MM.1S (cell line): ENCODE results near the gene TOLLIP.

Experiments
- DNase-seq: peaks from one replicate; pipeline ENCODE4 v3.0.0-alpha.2; 2015
- H2AFZ ChIP-seq: fragments of 300-600 bp; sonication (generic); 2 replicates; pipeline ENCODE4 v1.6.0; 2016; ENCODE audit warnings: antibody characterized with exemption, low read length
- H3F3A ChIP-seq: fragments of 300-600 bp; sonication (generic); 2 replicates; pipeline ENCODE4 v1.6.1; 2016; ENCODE audit warnings: mild to moderate bottlenecking, antibody characterized with exemption, low read length, moderate library complexity, mixed read lengths; ENCODE audit not compliant: insufficient read depth
- H3K27ac ChIP-seq: fragments of 300-600 bp; sonication (generic); 2 replicates; pipeline ENCODE4 v1.5.1; 2016; ENCODE audit warnings: mild to moderate bottlenecking, low read length
- H3K27me3 ChIP-seq: fragments of 300-600 bp; sonication (generic); replicated peaks from 2 replicates; pipeline ENCODE4 v1.6.0; 2016; ENCODE audit warnings: low read length; ENCODE audit not compliant: insufficient read depth
- H3K36me3 ChIP-seq: fragments of 300-600 bp; sonication (generic); replicated peaks from 2 replicates; pipeline ENCODE4 v1.6.1; 2016; ENCODE audit warnings: mild to moderate bottlenecking, low read length, mixed read lengths; ENCODE audit not compliant: insufficient read depth
- H3K4me1 ChIP-seq: fragments of 300-600 bp; sonication (generic); 2 replicates; pipeline ENCODE4 v1.6.1; 2016; ENCODE audit warnings: low read length, mixed read lengths
- H3K4me2 ChIP-seq: fragments of 300-600 bp; sonication (generic); 2 replicates; pipeline ENCODE4 v1.6.0; 2016; ENCODE audit warnings: low read depth, low read length
- H3K4me3 ChIP-seq: fragments of 300-600 bp; sonication (generic); 2 replicates; pipeline ENCODE4 v1.5.1; 2016; ENCODE audit warnings: low read length, mixed read lengths
- H3K79me2 ChIP-seq: fragments of 300-600 bp; sonication (generic); 2 replicates; pipeline ENCODE4 v1.6.1; 2016; ENCODE audit warnings: mixed run types, low read length, mixed read lengths
- H3K9ac ChIP-seq: fragments of 300-600 bp; sonication (generic); 2 replicates; pipeline ENCODE4 v1.6.1; 2016; ENCODE audit warnings: low read length, mixed read lengths
- H3K9me2 ChIP-seq: fragments of 300-600 bp; sonication (generic); replicated peaks from 2 replicates; pipeline ENCODE4 v1.6.1; 2016; ENCODE audit warnings: mild to moderate bottlenecking, low read length, mixed read lengths; ENCODE audit not compliant: insufficient read depth
- H3K9me3 ChIP-seq: fragments of 300-600 bp; sonication (generic); replicated peaks from 2 replicates; pipeline ENCODE4 v1.6.1; 2016; ENCODE audit warnings: mild to moderate bottlenecking, low read length, mixed read lengths; ENCODE audit not compliant: insufficient read depth
- H4K20me1 ChIP-seq: fragments of 300-600 bp; sonication (generic); 2 replicates; pipeline ENCODE4 v1.6.1; 2016; ENCODE audit warnings: mild to moderate bottlenecking, low read length, moderate library complexity, mixed read lengths; ENCODE audit not compliant: insufficient read depth
- CTCF ChIP-seq: fragments of 300-600 bp; sonication (generic); IDR thresholded peaks from 2 replicates; pipeline ENCODE4 v1.5.1; 2016; ENCODE audit warnings: antibody characterized with exemption, low read length, mixed read lengths
- EZH2 ChIP-seq: fragments of 300-600 bp; sonication (generic); optimal IDR thresholded peaks from 2 replicates; pipeline ENCODE3; 2017; ENCODE audit warnings: low read depth, mild to moderate bottlenecking, antibody characterized with exemption, low read length, mixed read lengths
- EZH2phosphoT487 ChIP-seq: fragments of 300-600 bp; sonication (generic); IDR thresholded peaks from 2 replicates; pipeline ENCODE4 v1.6.1; 2018; ENCODE audit warnings: antibody characterized with exemption, low read length

TOLLIP gene

GRCh38 chr11:1307163-1307870 lies 2.1 kb downstream of the TOLLIP start:
- Histone ChIP-seq H3K27ac (no peak overlapping the region), H3K79me2 (peaks cover 66% of the 10 kb centered on the region), H3K9ac (no peak overlapping the region), H2AFZ (no peak overlapping the region), H3F3A (peaks cover 4% of the 10 kb centered on the region; the same call in 1 of the 2 replicates), H4K20me1 (no peaks in the 10 kb centered on the region), H3K9me3 (no peaks in the 10 kb centered on the region), H3K9me2 (no peaks in the 10 kb centered on the region), H3K4me3 (no peak overlapping the region), H3K36me3 (no peaks in the 10 kb centered on the region), H3K4me1 (0 out of 2 replicates have a peak, but pooled peaks cover 4% of the 10 kb centered on the region), H3K4me2 (no peak overlapping the region), H3K27me3 (peaks cover 9% of the 10 kb centered on the region)
- no peak for DNase-seq
- TF ChIP-seq EZH2phosphoT487, result no peak
- no peak for TF ChIP-seq EZH2
- no peak for TF ChIP-seq CTCF

- no peak overlapping the region for H3K4me3 ChIP-seq
- 0 out of 2 replicates have a peak, but pooled peaks cover 4% of the 10 kb centered on the region for H3K4me1 ChIP-seq
- no peak overlapping the region for H3K27ac ChIP-seq
- peaks cover 74% of the 10 kb centered on the region for H3K79me2 ChIP-seq
- H3K27me3 ChIP-seq, result 0 out of 2 replicates have a peak, but pooled peaks cover under 1% of the 10 kb centered on the region
- no peak overlapping the region for H3K9ac ChIP-seq
- no peak for TF ChIP-seq CTCF
- TF ChIP-seq EZH2phosphoT487, result no peak
- TF ChIP-seq EZH2, result no peak
- no peaks in the 10 kb centered on the region for H3K9me3 ChIP-seq
- H2AFZ ChIP-seq, result no peak overlapping the region
- H3K36me3 ChIP-seq, result no peaks in the 10 kb centered on the region
- peaks cover 4% of the 10 kb centered on the region; the same call in 1 of the 2 replicates for H3F3A ChIP-seq
- DNase-seq, result no peak
- H3K9me2 ChIP-seq, result no peaks in the 10 kb centered on the region
- no peak overlapping the region for H3K4me2 ChIP-seq
- H4K20me1 ChIP-seq, result no peaks in the 10 kb centered on the region
Observed at GRCh38 chr11:1306186-1307162, 3.0 kb downstream of the TOLLIP start.

GRCh38 chr11:1305501-1306056 lies 3.9 kb downstream of the TOLLIP start:
- Histone ChIP-seq H3K9me3 (no peaks in the 10 kb centered on the region), H3F3A (peaks cover 4% of the 10 kb centered on the region; the same call in 1 of the 2 replicates), H3K9ac (no peak overlapping the region), H2AFZ (no peak overlapping the region), H4K20me1 (no peaks in the 10 kb centered on the region), H3K36me3 (no peaks in the 10 kb centered on the region), H3K4me2 (no peak overlapping the region), H3K4me1 (0 out of 2 replicates have a peak, but pooled peaks cover 4% of the 10 kb centered on the region), H3K9me2 (no peaks in the 10 kb centered on the region), H3K27me3 (no peaks in the 10 kb centered on the region), H3K27ac (no peak overlapping the region), H3K79me2 (peaks cover 83% of the 10 kb centered on the region), H3K4me3 (no peak overlapping the region)
- no peak for TF ChIP-seq CTCF
- TF ChIP-seq EZH2, result no peak
- TF ChIP-seq EZH2phosphoT487, result no peak
- no peak for DNase-seq
